HG02852 (cell line): ENCODE data around the gene MAPKAPK3.

ENCODE experiments used
- ATAC-seq: cut with Tn5 transposase; IDR thresholded peaks from one replicate; pipeline ENCODE4 v1.9.1; 2021; ENCODE audit warnings: mild to moderate bottlenecking, moderate library complexity; ENCODE audit not compliant: unreplicated experiment

MAPKAPK3 gene

GRCh38 chr3:50607271-50608091, 9.5 kb upstream of the MAPKAPK3 start:
- ATAC-seq = no peak

DNA sequence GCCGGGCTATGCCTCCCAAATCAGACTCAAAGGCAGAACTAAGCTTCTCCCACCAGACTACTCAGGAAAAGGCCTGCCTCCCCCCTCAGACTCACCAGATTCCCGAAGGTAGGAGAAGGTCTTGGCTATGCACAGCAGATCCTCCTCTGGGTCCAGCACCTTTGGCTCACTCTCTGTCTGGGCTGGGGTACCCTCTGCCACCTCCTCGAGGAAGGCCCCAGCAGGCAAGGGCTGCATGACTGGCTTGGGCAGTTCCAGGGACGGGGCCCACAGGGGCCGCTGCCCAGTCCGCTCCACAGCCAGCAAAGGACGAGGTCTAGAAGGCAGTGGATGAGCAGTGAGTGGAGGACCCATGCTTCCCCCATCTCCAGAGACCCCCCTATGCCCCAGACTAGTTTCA, 8.7 kb upstream of the MAPKAPK3 start:
- ATAC-seq = no peak

GRCh38 chr3:50609071-50609762, 7.7 kb upstream of the MAPKAPK3 start:
- ATAC-seq = no peak

DNA sequence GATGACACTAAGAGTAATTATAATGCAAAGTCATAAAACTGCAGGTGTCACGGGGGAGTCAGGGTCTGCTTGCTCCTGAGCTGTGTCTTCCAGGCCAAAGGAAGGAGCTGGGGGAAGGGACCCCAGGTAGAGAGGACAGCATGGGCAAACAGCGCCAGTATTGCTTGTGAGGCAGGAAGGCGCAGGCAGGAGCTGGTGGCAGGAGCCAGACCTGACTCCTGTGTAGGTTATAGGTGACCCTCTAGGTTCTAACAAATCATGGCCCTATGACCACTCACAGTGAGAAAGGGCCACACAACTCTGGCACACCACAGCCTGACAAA, 7.2 kb upstream of the MAPKAPK3 start:
- ATAC-seq = no peak

- ATAC-seq = no peak
These were observed 6.6 kb upstream of the MAPKAPK3 start for GRCh38 chr3:50610181-50610971.

- ATAC-seq = no peak
These were observed 5.9 kb upstream of the MAPKAPK3 start for GRCh38 chr3:50610992-50611463.

DNA sequence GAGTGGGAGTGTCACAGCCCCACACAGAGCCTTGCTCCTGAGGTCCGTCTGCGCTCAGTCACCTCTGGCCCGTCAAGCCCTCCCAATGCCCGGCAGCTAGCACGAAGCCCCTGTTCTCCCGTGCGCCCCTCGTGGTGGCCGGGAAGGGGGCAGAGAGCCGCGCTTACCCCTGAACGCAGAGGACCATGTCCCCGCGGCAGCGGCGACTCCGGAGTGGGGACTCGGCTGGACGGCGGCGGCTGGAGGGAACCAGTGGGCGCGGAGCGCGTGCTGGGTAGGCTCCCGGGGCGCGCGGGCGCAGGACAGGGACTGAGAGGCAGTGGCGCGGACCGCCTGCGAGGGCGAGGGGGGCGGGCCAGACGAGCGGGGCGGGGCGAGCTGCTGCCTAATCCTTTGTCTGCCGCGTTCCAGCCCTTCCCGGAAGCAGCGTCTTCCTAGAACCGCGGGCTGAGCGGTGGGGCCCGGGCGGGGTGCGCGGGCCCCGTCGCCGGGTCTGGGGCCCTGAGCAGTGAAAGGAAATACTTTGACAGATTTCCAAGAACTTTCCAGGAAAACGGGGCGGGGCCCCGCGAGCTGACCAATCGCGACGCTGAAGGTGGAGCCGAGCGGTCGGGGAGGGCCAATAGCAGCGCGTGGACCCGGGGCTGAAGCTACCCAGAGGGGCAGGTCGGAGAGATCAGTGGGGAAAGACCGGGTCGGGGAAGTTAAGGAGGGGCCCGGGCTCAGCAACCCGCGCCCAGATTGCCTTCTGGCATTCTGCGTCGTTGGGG, 5.3 kb upstream of the MAPKAPK3 start, which contains the start of gene CISH:
CISH (minus strand) TSS at position 311 of the 770 bp plus-strand sequence; CDS start at position 187, 124 bp downstream.
- ATAC-seq = peak; percentile 75

GRCh38 chr3:50612234-50612882, 4.6 kb upstream of the MAPKAPK3 start:
- ATAC-seq = no peak

- ATAC-seq = no peak
These were observed 3.7 kb upstream of the MAPKAPK3 start for GRCh38 chr3:50612970-50613846.

- ATAC-seq = no peak
These were observed 1.8 kb upstream of the MAPKAPK3 start for GRCh38 chr3:50615190-50615589.

DNA sequence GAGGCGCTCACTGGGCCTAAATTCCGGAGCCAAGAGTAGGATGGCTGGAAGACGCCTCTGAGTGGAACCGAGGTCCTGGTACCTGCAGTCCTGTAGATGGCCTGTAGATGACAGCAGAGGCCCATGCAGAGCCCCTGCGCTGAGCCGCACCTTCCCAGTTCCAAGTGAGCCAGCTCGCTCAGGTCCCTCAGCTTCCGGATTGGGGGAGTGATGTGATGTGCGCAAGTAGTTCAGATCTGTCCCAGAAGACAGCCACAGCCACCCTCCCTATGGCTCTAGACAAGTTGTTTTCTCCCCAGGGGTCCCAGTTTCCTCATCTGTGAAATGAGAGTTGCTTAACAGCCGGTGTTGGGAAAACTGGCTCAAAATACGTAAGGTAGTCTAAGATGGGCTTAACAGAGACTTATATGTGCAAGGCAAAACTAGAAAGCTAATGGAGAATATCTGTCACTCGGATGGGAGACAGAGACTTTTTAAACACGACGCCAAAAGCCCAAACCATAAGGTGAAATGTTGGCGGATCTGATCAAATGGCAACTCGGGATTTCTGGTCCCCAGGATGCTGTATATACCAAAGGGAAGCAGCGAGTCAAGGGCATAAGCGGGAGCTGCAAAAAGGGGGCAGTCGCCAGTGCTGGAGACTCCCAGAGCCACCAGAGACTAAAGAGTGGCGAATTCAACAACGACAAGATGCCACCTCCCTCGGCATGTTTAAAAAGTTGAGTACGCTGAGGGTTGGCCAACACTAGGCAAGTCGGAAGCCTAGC, 765 bp upstream of the MAPKAPK3 start:
- ATAC-seq = peak; percentile 33

GRCh38 chr3:50616770-50617095, 218 bp upstream of the MAPKAPK3 start:
- ATAC-seq = peak; percentile 68

GRCh38 chr3:50617911-50618481, 1.0 kb downstream of the MAPKAPK3 start:
- no peak for ATAC-seq

DNA sequence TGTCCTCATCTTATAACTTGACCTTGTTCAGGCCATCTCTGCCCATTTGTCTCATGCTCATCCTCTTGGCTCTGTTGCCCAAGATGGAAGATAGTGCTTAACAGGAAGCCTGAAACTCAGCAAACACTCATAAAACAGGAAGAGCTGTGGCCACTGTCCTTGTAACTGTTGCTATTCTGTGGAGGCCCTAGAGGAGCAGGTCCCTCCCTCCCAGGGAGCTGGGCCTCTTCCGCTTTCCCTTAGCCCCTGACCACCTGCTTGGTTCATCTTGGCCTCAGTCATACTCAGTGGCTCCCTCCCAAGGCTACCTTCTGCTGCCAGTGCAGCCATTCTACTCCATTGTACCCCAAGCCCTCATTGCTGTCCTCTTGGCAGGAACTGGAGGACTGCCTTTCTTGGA, 3.5 kb downstream of the MAPKAPK3 start:
- no peak for ATAC-seq

DNA sequence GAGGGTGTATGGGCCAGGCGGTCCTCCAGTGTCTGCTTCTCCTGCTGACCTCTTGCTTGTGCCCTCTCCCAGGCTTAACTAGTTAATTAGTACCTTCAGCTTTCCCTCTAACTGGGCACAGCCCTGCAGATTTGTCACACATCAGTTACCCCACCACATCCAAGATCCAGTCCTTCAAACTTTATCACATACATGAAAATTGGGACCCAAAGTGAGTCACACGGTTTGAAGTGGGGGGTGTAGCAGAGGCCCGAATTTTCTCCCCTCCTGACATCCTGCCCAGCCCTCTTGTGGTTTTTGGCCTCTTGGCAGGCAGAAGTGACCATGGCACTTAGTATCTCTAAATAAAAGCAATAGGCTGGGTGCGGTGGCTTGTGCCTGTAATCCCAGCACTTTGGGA, 3.9 kb downstream of the MAPKAPK3 start:
- no peak for ATAC-seq

GRCh38 chr3:50622881-50623280, 5.9 kb downstream of the MAPKAPK3 start:
- ATAC-seq = no peak

- ATAC-seq = peak; percentile 46
These were observed 7.0 kb downstream of the MAPKAPK3 start for GRCh38 chr3:50623840-50624474.

DNA sequence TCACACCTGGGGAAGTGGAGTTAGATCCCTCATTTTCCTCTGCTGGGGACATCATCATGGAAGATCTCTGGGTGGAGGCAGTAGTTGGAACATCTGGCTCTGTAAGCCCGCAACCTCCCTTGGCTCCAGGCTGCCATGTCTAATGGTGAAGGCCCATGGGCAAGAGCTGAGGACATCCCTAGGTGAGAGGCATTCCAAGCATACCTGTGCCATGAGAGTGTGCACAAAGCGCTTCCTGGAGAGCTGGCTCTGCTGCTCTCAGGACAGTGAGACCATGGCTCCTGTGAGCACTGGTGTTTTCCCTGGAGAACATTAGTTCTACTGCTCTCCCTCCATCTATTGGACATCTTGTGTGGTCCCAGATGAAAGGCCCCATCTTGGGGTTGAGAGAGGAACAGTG, 7.7 kb downstream of the MAPKAPK3 start:
- no peak for ATAC-seq
